Dedifferentiated amniotic fluid mesenchymal stem cell (primary cell): ENCODE measurements around the gene MTHFD1.

Source experiments
- DNase-seq: peaks from one replicate; pipeline ENCODE4 v3.0.0-alpha.2; 2016; ENCODE audit errors: extremely low spot score

Gene MTHFD1

DNA sequence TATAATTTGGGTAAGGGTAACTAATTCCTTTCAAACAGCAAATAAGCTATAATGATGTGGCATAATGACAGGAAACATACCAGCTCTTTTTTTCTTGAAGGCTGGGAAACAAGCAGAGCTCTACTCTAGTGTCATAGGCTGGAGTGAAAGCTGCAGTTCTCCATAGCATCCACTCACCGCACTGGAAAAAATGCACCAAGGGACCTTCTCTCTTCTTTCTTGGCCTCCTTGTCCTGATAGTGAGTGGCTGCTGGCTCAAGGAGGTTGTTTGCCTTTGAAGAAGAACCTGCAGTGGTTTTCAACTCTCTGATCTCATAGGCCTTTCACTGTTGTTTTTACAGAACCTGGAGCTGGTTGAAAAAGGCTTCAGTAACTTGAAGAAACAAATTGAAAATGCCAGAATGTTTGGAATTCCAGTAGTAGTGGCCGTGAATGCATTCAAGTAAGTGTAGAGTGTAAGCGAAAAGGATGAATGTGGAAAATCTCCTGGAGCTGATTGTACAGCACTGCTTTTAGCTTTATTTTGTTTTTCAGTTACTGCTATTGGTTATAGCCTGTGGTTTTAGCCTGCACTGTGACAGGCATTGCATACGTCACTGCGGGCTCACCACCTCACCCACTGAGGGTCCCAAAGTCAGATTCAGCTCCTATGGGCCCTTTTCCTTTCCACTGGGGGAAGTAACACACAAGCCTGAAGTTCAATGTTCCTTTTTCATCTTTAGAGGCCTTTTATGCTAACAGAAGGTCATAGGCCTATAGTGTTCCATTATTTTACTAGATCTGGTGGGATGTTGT lies 59.9 kb downstream of the MTHFD1 start:
- DNase-seq = no peak

DNA sequence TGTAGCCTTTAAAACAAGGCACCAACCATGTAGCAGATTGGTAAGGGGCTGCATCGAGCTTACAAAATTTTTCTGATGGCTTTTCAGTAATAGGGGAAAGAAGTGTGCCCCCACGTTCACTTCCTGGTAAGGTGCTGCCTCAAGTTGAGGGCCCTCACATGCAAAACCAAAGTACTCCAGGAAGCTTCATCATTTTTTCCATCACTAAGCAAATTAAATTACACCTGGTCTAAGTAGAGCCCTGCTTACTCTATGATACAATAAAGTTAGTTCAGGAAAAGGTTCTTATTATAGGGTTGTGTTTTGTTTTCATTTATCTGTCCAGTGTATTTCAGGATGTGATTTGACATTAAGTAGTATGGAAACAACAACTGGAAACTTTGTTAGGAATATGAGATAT lies 62.1 kb downstream of the MTHFD1 start:
- no peak for DNase-seq

DNA sequence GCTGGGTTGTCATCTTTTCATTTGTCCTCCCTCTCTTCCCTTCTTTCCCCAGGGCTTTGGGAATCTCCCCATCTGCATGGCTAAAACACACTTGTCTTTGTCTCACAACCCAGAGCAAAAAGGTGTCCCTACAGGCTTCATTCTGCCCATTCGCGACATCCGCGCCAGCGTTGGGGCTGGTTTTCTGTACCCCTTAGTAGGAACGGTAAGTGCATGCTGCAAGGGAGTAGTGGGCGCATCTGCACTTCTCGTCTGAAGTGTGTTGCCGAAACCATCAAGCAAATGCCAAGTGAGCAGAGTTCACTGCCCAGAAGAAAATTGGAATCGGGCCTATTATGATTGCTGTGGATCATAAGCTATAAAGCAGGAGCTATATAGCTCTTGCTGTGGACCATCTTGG lies 66.5 kb downstream of the MTHFD1 start:
- DNase-seq = no peak

DNA sequence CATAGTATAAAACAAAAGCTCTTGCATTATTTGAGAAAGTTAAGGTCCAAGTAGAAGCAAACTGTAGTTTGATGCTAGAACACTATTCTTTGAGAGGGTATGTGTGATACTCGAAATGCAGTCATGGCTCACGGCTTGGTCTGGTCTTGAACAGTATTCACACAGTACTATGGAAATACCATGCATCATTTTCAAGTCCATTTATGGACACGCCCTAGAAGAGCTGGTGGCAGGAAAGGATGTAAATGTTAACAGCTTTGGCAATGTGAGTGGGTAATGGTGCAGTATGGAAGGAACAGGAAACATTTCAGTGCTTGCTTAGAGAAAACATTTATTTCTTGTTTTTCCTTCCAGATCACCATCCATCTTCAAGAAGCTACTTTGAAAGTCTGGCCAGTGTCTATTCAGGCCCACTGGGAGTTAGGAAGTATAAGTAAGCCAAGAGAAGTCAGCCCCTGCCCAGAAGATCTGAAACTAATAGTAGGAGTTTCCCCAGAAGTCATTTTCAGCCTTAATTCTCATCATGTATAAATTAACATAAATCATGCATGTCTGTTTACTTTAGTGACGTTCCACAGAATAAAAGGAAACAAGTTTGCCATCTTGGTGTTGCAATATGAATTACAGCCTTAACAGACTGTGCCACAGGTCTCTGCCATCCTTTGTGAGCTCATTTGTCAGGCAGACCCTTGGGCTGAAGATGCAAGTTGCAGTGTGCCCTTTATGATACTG lies 71.4 kb downstream of the MTHFD1 start:
- no peak for DNase-seq

DNA sequence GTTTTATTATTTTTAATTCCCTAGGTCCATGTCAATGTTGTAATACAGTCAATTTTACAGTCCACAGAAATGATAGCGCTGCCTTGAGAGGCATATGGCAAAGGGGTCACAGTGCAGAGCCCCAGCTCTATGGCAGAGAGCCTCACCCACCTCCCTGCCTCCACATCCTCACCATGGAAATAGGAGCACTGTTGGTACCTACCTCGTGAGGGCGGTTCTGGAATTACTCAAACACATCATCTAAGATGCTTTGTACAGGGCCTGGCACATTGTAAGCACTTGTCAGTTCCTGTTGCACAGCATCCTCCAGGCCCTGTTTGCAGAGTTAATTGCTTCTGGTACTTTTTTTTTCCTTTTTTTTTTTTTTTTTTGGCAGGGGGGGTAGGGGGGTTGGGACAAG lies 73.1 kb downstream of the MTHFD1 start:
- no peak for DNase-seq

DNA sequence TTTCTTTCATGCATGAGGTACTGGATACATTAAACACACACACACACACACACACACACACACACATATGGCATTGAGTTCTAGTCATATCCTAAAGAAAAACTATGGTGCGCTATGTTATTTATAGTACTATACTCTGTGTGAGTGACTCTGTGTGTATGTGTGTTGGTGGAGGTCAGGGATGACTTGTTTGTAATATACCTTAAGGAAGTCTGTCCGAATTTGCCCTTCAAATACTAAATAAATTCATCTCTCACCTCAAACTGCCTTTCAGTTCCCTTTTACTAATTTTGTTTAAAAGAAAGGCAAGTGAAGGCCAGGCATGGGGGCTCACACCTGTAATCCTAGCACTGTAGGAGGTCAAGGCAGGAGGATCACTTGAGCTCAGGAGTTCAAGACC lies 75.0 kb downstream of the MTHFD1 start:
- no peak for DNase-seq

DNA sequence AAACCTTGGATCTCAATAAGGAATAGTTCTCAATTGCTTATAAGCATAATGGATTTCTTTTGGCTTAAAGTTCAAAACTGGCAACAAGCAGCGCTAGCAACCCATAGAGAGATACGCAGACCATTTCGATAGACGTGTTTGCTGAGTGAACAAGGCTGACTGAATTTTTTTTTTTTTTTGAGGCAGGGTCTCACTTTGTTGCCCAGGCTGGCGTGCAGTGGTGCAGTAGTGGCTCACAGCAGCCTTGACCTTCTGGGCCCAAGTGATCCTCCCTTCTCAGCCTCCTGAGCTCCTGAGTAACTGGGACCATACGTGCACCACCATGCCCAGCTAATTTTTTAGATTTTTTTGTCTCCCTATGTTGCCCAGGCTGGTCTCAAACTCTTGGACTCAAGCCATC lies 75.7 kb downstream of the MTHFD1 start:
- no peak for DNase-seq

- DNase-seq = no peak
Observed at GRCh38 chr14:64464651-64465050, 76.5 kb downstream of the MTHFD1 start.

- no peak for DNase-seq
Observed at GRCh38 chr14:64465191-64465822, 77.2 kb downstream of the MTHFD1 start, which contains the start of gene AKAP5. Gene AKAP5, plus strand, starts transcription at chr14:64465499. Its CDS starts 2,896 bp downstream, at chr14:64468395.

GRCh38 chr14:64465831-64466554 lies 77.8 kb downstream of the MTHFD1 start:
- DNase-seq = peak; percentile 65

- no peak for DNase-seq
Observed at GRCh38 chr14:64467101-64467500, 78.9 kb downstream of the MTHFD1 start.

GRCh38 chr14:64467566-64467965 lies 79.4 kb downstream of the MTHFD1 start:
- DNase-seq = no peak

DNA sequence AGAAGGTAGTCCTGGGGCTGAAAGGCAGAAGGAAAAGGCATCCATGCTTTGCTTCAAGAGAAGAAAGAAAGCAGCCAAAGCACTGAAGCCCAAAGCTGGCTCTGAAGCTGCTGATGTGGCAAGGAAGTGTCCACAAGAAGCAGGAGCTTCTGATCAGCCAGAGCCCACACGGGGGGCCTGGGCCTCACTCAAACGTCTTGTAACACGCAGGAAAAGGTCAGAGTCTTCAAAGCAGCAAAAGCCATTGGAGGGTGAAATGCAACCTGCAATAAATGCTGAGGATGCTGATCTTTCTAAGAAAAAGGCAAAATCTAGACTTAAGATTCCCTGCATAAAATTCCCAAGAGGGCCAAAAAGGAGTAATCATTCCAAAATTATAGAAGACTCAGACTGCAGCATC lies 80.3 kb downstream of the MTHFD1 start:
- no peak for DNase-seq

GRCh38 chr14:64474041-64474440 lies 85.9 kb downstream of the MTHFD1 start:
- DNase-seq = no peak

GRCh38 chr14:64474698-64475097 lies 86.5 kb downstream of the MTHFD1 start:
- no peak for DNase-seq

DNA sequence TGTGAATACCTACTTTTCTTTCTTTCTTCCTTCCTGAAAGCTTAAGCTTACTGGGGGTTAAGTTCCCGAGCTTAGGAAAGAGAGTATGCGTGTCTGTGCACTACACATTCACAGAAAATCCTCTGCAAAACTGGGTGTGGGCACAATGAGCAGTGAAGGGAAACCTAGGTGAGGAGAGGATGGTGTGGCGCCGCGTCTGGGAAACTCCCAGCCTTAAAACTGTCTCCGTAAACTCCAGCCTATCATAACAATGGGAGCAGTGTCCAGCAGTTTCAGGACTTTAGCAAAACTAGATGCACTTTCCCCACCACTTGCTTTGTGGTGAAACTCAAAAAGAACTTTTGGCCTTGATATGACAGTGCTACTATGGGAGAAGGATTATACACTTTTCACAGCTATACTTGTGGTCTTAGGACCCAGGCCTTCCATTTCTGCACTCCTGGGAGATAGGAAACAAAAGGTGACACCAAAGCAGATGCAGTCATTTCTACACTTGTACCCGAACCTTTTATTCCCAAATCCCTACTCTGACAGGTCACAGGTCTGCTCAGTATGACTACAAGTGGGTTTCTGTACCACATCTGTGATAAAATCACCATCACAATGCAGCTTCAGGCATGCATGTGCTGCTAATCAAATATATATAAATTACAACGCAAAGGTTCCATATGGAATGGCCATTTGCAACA lies 87.6 kb downstream of the MTHFD1 start:
- no peak for DNase-seq

GRCh38 chr14:64476438-64476837 lies 88.3 kb downstream of the MTHFD1 start:
- DNase-seq = no peak

DNA sequence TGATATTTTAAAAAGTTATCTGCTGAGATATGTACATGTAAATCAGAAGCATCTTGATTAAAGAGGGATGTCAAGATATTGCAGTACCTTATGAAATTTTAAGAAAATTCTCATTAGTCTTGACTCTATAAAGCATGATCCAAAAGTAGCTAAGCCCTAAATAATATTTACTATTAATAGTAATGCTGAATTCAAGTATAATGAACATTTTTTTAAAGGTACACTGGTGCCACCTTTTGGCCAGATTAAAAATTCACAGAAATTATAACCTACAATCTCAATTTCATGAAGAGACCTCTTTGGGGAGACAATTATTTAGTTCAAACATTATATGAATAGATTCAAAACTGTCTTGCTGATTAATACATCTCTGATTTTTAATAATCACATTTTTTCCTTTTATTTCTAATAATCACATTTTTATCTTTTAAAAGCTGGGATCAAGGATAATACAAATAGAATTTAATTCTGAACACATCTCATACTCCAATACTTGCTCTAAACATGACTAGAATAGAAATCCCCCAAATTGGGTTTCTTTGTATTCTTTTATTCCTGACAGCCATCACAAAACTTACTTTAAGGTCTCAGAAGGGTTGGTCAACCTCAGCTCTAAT lies 90.6 kb downstream of the MTHFD1 start:
- peak; percentile 27 for DNase-seq

- no peak for DNase-seq
Observed at GRCh38 chr14:64488590-64489099, 100.5 kb downstream of the MTHFD1 start.

DNA sequence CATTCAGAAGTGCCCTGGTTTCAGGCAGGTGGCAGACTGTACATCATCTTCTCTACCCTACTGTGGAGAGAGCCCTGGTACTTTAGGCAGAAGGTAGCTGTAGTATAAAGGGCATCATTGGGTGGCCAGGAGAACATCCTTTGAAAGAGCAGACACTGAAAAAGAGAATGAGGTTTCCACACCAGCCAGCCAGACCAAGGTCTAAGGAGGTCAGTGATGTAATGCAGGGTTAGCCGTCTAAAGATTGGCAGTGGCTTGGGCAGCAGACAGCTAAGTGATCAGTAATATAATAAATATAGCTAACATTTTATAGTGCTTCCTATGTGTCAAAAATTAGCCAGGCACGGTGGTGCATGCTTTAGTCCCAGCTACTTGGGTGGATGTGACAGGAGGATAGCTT lies 103.5 kb downstream of the MTHFD1 start:
- no peak for DNase-seq

GRCh38 chr14:64493455-64493854 lies 105.3 kb downstream of the MTHFD1 start:
- DNase-seq = no peak
